Breast epithelium (tissue), 4 donors: ENCODE results near the gene APOL1. TPM values are rescaled to one million over a fixed set of nuclear protein-coding genes. Genes with fewer than 3 reads are reported as not detected.

ENCODE experiments used
- DNase-seq, 2 donors: peaks; one replicate each; pipeline ENCODE4 v3.0.0-alpha.2; 2019; ENCODE audit warnings: low spot score in 2 of 2
- H3K27ac ChIP-seq, 2 donors: fragments of 200-600 bp; sonication (generic) in 1 of 2; one replicate each; pipeline ENCODE4 v1.5.1; 2016 to 2019; ENCODE audit warnings: mild to moderate bottlenecking in 1 of 2
- H3K27me3 ChIP-seq, 2 donors: fragments of 200-600 bp; sonication (generic) in 1 of 2; one replicate each; pipeline versions ENCODE4 v1.5.1 to v1.6.0; 2017 to 2019; ENCODE audit warnings: control low read depth in 1 of 2, mild to moderate bottlenecking in 1 of 2
- H3K36me3 ChIP-seq: fragments of 200-600 bp; one replicate; pipeline ENCODE4 v1.5.1; 2019
- H3K4me1 ChIP-seq, 2 donors: fragments of 200-600 bp; sonication (generic); one replicate each; pipeline ENCODE4 v1.5.1; 2016 to 2019; ENCODE audit warnings: control low read depth in 1 of 2
- H3K4me3 ChIP-seq, 3 donors: fragments of 200-600 bp; sonication (generic); 1 replicate in 2 of 3; 2 replicates in 1 of 3; pipeline ENCODE4 v1.5.1; 2016 to 2019; ENCODE audit warnings: mild to moderate bottlenecking in 3 of 3, moderate library complexity in 2 of 3
- H3K9me3 ChIP-seq, 2 donors: fragments of 200-600 bp; sonication (generic) in 1 of 2; one replicate each; pipeline ENCODE4 v1.5.1; 2016 to 2019; ENCODE audit warnings: control low read depth in 1 of 2
- CTCF ChIP-seq, 3 donors: fragments of 450-650 bp; IDR thresholded peaks; one replicate each; pipeline ENCODE4 v1.5.1; 2016 to 2017; ENCODE audit warnings: antibody characterized with exemption in 3 of 3, mild to moderate bottlenecking in 3 of 3, moderate library complexity in 3 of 3
- POLR2A ChIP-seq: fragments of 450-650 bp; IDR thresholded peaks from one replicate; pipeline ENCODE4 v1.6.1; 2016; ENCODE audit warnings: antibody characterized with exemption, mild to moderate bottlenecking, moderate library complexity
- POLR2AphosphoS5 ChIP-seq, 3 donors: sonication (generic); formaldehyde crosslinking; IDR thresholded peaks; one replicate each; pipeline ENCODE4 v1.6.1; 2017; ENCODE audit warnings: antibody characterized with exemption in 3 of 3
- intact Hi-C: fragments of 100-400 bp; cut with DNase I; formaldehyde crosslinking; loops from one replicate; pipeline ENCODE4 v1.15.1; 2023; ENCODE audit warnings: low total_unique reads
- total RNA-seq, 3 donors: library from RNA; depleted of rRNA; stranded (reverse); fragments of >200 nt; gene quantifications; one replicate each; pipeline ENCODE4 v1.1.0, GENCODE V29; 2016

APOL1 gene
- total RNA-seq, 3 donors from 2014 or later: 5.9 to 38.3 (median 22.2) TPM

- no peak overlapping the region for H3K4me3 ChIP-seq
- H3K36me3 ChIP-seq: peaks cover 50% of the 10 kb centered on the region
- no peaks in the 10 kb centered on the region for H3K9me3 ChIP-seq
- no peak for TF ChIP-seq POLR2A
- no peak for TF ChIP-seq CTCF (IDR thresholded peaks at IDR 0.05)
- TF ChIP-seq POLR2AphosphoS5 (IDR thresholded peaks at IDR 0.05): no peak
- H3K27ac ChIP-seq: peak overlapping the region in 1 of 2 donors; percentile 14
- DNase-seq: no peak
- no peaks in the 10 kb centered on the region for H3K27me3 ChIP-seq
- no peaks in the 10 kb centered on the region for H3K4me1 ChIP-seq
- intact Hi-C loops: no loop called here
Measured at GRCh38 chr22:36291831-36292740, 39.2 kb downstream of the APOL1 start.

GRCh38 chr22:36292823-36293530 is 40.0 kb downstream of the APOL1 start:
- H3K4me1 ChIP-seq: no peaks in the 10 kb centered on the region
- H3K36me3 ChIP-seq: peaks cover 48% of the 10 kb centered on the region
- no peaks in the 10 kb centered on the region for H3K27me3 ChIP-seq
- no peaks in the 10 kb centered on the region for H3K9me3 ChIP-seq
- intact Hi-C loops: no loop called here
- no peak for TF ChIP-seq POLR2A
- TF ChIP-seq POLR2AphosphoS5 (IDR thresholded peaks at IDR 0.05): no peak
- TF ChIP-seq CTCF (IDR thresholded peaks at IDR 0.05): no peak
- H3K4me3 ChIP-seq: no peak overlapping the region
- DNase-seq: no peak
- H3K27ac ChIP-seq: peak overlapping the region in 1 of 2 donors; percentile 14

GRCh38 chr22:36293606-36294292 is 40.8 kb downstream of the APOL1 start:
- peaks cover 41% of the 10 kb centered on the region for H3K36me3 ChIP-seq
- no peak for DNase-seq
- H3K27me3 ChIP-seq: no peaks in the 10 kb centered on the region
- intact Hi-C loops: no loop called here
- no peaks in the 10 kb centered on the region for H3K4me1 ChIP-seq
- H3K27ac ChIP-seq: no peak overlapping the region
- H3K9me3 ChIP-seq: no peaks in the 10 kb centered on the region
- no peak overlapping the region for H3K4me3 ChIP-seq
- TF ChIP-seq POLR2A (no peak), CTCF (IDR thresholded peaks at IDR 0.05) (no peak), POLR2AphosphoS5 (IDR thresholded peaks at IDR 0.05) (peak in 1 of 3 donors; percentile 14)

- H3K9me3 ChIP-seq: no peaks in the 10 kb centered on the region
- DNase-seq: no peak
- intact Hi-C loops: no loop called here
- TF ChIP-seq POLR2AphosphoS5 (IDR thresholded peaks at IDR 0.05): peak in 1 of 3 donors; percentile 37
- no peak for TF ChIP-seq POLR2A
- H3K27ac ChIP-seq: no peak overlapping the region
- H3K36me3 ChIP-seq: peaks cover 44% of the 10 kb centered on the region
- no peaks in the 10 kb centered on the region for H3K4me1 ChIP-seq
- H3K4me3 ChIP-seq: no peak overlapping the region
- no peaks in the 10 kb centered on the region for H3K27me3 ChIP-seq
Measured at GRCh38 chr22:36294293-36294620, 41.3 kb downstream of the APOL1 start.

- no peaks in the 10 kb centered on the region for H3K4me1 ChIP-seq
- intact Hi-C loops: no loop called here
- no peak for TF ChIP-seq POLR2A
- no peak for TF ChIP-seq CTCF (IDR thresholded peaks at IDR 0.05)
- no peak for TF ChIP-seq POLR2AphosphoS5 (IDR thresholded peaks at IDR 0.05)
- no peaks in the 10 kb centered on the region for H3K9me3 ChIP-seq
- peaks cover 50% of the 10 kb centered on the region for H3K36me3 ChIP-seq
- no peaks in the 10 kb centered on the region for H3K27me3 ChIP-seq
- no peak for DNase-seq
- H3K27ac ChIP-seq: peak overlapping the region; percentile 1 to 22
- no peak overlapping the region for H3K4me3 ChIP-seq
Measured at GRCh38 chr22:36294801-36295200, 41.9 kb downstream of the APOL1 start.
